Central memory CD8-positive, alpha-beta T cell (primary cell): ENCODE measurements around the gene CAPN11.

Source experiments
- ATAC-seq: fragments of 150-1000 bp; cut with Tn5 transposase; replicated peaks from 2 replicates; pipeline ENCODE4 v1.10.0; 2022; ENCODE audit warnings: mild to moderate bottlenecking, moderate FRiP score, moderate number of reproducible peaks; ENCODE audit not compliant: poor library complexity, severe bottlenecking; ENCODE audit errors: extremely low read depth
- DNase-seq, 2 donors: peaks; one replicate each; pipeline ENCODE4 v3.0.0; 2021; ENCODE audit warnings: low spot score in 2 of 2
- H3K27ac Mint-ChIP-seq: one replicate; pipeline ENCODE4 v1.8.0; 2022; ENCODE audit warnings: low read depth, mild to moderate bottlenecking, moderate library complexity, mixed read lengths
- H3K27me3 Mint-ChIP-seq: one replicate; pipeline ENCODE4 v1.8.0; 2022; ENCODE audit warnings: mixed read lengths
- H3K36me3 Mint-ChIP-seq: one replicate; pipeline ENCODE4 v1.8.0; 2022; ENCODE audit warnings: mild to moderate bottlenecking, moderate library complexity, mixed read lengths; ENCODE audit not compliant: insufficient read depth
- H3K4me1 Mint-ChIP-seq: one replicate; pipeline ENCODE4 v1.8.0; 2022; ENCODE audit warnings: mixed read lengths
- H3K4me3 Mint-ChIP-seq: one replicate; pipeline ENCODE4 v1.8.0; 2022; ENCODE audit warnings: mild to moderate bottlenecking, moderate library complexity, mixed read lengths
- H3K9me3 Mint-ChIP-seq: one replicate; pipeline ENCODE4 v1.8.0; 2022; ENCODE audit warnings: mixed read lengths

The CAPN11 gene

GRCh38 chr6:44198684-44199083, 40.1 kb downstream of the CAPN11 start:
- no peaks in the 10 kb centered on the region for H3K9me3 Mint-ChIP-seq
- no peaks in the 10 kb centered on the region for H3K4me1 Mint-ChIP-seq
- ATAC-seq (no peak), DNase-seq (no peak)
- H3K27me3 Mint-ChIP-seq, result peaks cover 41% of the 10 kb centered on the region
- no peaks in the 10 kb centered on the region for H3K36me3 Mint-ChIP-seq
- no peak overlapping the region for H3K4me3 Mint-ChIP-seq
- no peak overlapping the region for H3K27ac Mint-ChIP-seq

- Mint-ChIP-seq H3K4me1 (no peaks in the 10 kb centered on the region), H3K27ac (no peak overlapping the region), H3K27me3 (peaks cover 29% of the 10 kb centered on the region), H3K4me3 (no peak overlapping the region), H3K9me3 (no peaks in the 10 kb centered on the region), H3K36me3 (no peaks in the 10 kb centered on the region)
- DNase-seq (no peak), ATAC-seq (no peak)
Measured at GRCh38 chr6:44199883-44200282, 41.3 kb downstream of the CAPN11 start.

GRCh38 chr6:44201200-44201599, 42.6 kb downstream of the CAPN11 start:
- no peaks in the 10 kb centered on the region for H3K4me1 Mint-ChIP-seq
- peaks cover 24% of the 10 kb centered on the region for H3K27me3 Mint-ChIP-seq

GRCh38 chr6:44201638-44202303, 43.2 kb downstream of the CAPN11 start:
- no peaks in the 10 kb centered on the region for H3K4me1 Mint-ChIP-seq
- H3K36me3 Mint-ChIP-seq, result no peaks in the 10 kb centered on the region
- H3K4me3 Mint-ChIP-seq, result no peak overlapping the region
- no peaks in the 10 kb centered on the region for H3K9me3 Mint-ChIP-seq
- H3K27ac Mint-ChIP-seq, result no peak overlapping the region
- DNase-seq, result no peak
- no peak for ATAC-seq
- H3K27me3 Mint-ChIP-seq, result peaks cover 29% of the 10 kb centered on the region

More at GRCh38 chr6:44201200-44201599, 42.6 kb downstream of the CAPN11 start:
- H3K36me3 Mint-ChIP-seq, result no peaks in the 10 kb centered on the region
- ATAC-seq (no peak), DNase-seq (no peak)
- H3K27ac Mint-ChIP-seq, result no peak overlapping the region
- no peak overlapping the region for H3K4me3 Mint-ChIP-seq
- H3K9me3 Mint-ChIP-seq, result no peaks in the 10 kb centered on the region

- DNase-seq (no peak), ATAC-seq (no peak)
- Mint-ChIP-seq H3K4me3 (no peak overlapping the region), H3K27ac (no peak overlapping the region), H3K9me3 (no peaks in the 10 kb centered on the region), H3K27me3 (peaks cover 32% of the 10 kb centered on the region), H3K36me3 (no peaks in the 10 kb centered on the region), H3K4me1 (no peaks in the 10 kb centered on the region)
Measured at GRCh38 chr6:44202332-44202971, 43.8 kb downstream of the CAPN11 start.

GRCh38 chr6:44202972-44203750, 44.5 kb downstream of the CAPN11 start:
- H3K36me3 Mint-ChIP-seq, result no peaks in the 10 kb centered on the region
- H3K4me3 Mint-ChIP-seq, result no peak overlapping the region
- no peak for DNase-seq
- no peaks in the 10 kb centered on the region for H3K9me3 Mint-ChIP-seq
- ATAC-seq, result no peak
- peaks cover 38% of the 10 kb centered on the region for H3K27me3 Mint-ChIP-seq
- no peak overlapping the region for H3K27ac Mint-ChIP-seq
- H3K4me1 Mint-ChIP-seq, result no peaks in the 10 kb centered on the region

- Mint-ChIP-seq H3K4me1 (no peaks in the 10 kb centered on the region), H3K9me3 (no peaks in the 10 kb centered on the region), H3K4me3 (no peak overlapping the region), H3K36me3 (no peaks in the 10 kb centered on the region), H3K27me3 (peaks cover 46% of the 10 kb centered on the region), H3K27ac (no peak overlapping the region)
- DNase-seq (no peak), ATAC-seq (no peak)
Measured at GRCh38 chr6:44203955-44204354, 45.3 kb downstream of the CAPN11 start.

- H3K9me3 Mint-ChIP-seq, result no peaks in the 10 kb centered on the region
Measured at GRCh38 chr6:44207966-44208365, 49.3 kb downstream of the CAPN11 start.

GRCh38 chr6:44211284-44211683, 52.7 kb downstream of the CAPN11 start:
- Mint-ChIP-seq H3K36me3 (no peaks in the 10 kb centered on the region), H3K27ac (no peak overlapping the region), H3K4me3 (no peak overlapping the region), H3K4me1 (no peaks in the 10 kb centered on the region), H3K9me3 (no peaks in the 10 kb centered on the region), H3K27me3 (peaks cover 35% of the 10 kb centered on the region)
- ATAC-seq (no peak), DNase-seq (no peak)

More at GRCh38 chr6:44207966-44208365, 49.3 kb downstream of the CAPN11 start:
- no peak for ATAC-seq
- Mint-ChIP-seq H3K4me3 (no peak overlapping the region), H3K27ac (no peak overlapping the region), H3K27me3 (peaks cover 33% of the 10 kb centered on the region), H3K4me1 (no peaks in the 10 kb centered on the region), H3K36me3 (no peaks in the 10 kb centered on the region)
- no peak for DNase-seq

GRCh38 chr6:44214307-44214706, 55.7 kb downstream of the CAPN11 start:
- no peak overlapping the region for H3K27ac Mint-ChIP-seq
- no peaks in the 10 kb centered on the region for H3K4me1 Mint-ChIP-seq
- H3K27me3 Mint-ChIP-seq, result peaks cover 36% of the 10 kb centered on the region
- peaks cover 1% of the 10 kb centered on the region for H3K36me3 Mint-ChIP-seq
- no peak overlapping the region for H3K4me3 Mint-ChIP-seq
- no peaks in the 10 kb centered on the region for H3K9me3 Mint-ChIP-seq
- no peak for ATAC-seq
- no peak for DNase-seq

GRCh38 chr6:44216677-44217331, 58.2 kb downstream of the CAPN11 start, which contains the start of gene MYMX:
TSS of gene MYMX (plus strand) at chr6:44216926. CDS start at chr6:44217472, 546 bp downstream.
- DNase-seq (no peak), ATAC-seq (no peak)
- Mint-ChIP-seq H3K36me3 (peaks cover 1% of the 10 kb centered on the region), H3K4me1 (no peaks in the 10 kb centered on the region), H3K9me3 (no peaks in the 10 kb centered on the region), H3K27ac (no peak within 1 kb of the TSS), H3K4me3 (no peak within 1 kb of the TSS), H3K27me3 (peaks cover 28% of the 10 kb centered on the region)

- ATAC-seq, result no peak
- no peak overlapping the region for H3K27ac Mint-ChIP-seq
- peaks cover 28% of the 10 kb centered on the region for H3K27me3 Mint-ChIP-seq
- H3K4me3 Mint-ChIP-seq, result no peak overlapping the region
- H3K36me3 Mint-ChIP-seq, result peaks cover 1% of the 10 kb centered on the region
- no peaks in the 10 kb centered on the region for H3K9me3 Mint-ChIP-seq
- DNase-seq, result no peak
- peaks cover 1% of the 10 kb centered on the region for H3K4me1 Mint-ChIP-seq
Measured at GRCh38 chr6:44217332-44218143, 58.9 kb downstream of the CAPN11 start.
